Progenitor cell of endocrine pancreas (in vitro differentiated cells): Measurements from ENCODE around the gene RFC3. TPM values are rescaled to one million over a fixed set of nuclear protein-coding genes. Genes with fewer than 3 reads are reported as not detected.

Experiments used
- DNase-seq: peaks from one replicate; pipeline ENCODE4 v3.0.0; 2021; ENCODE audit warnings: low spot score; ENCODE audit not compliant: unreplicated experiment
- H3K27ac Mint-ChIP-seq: 2 replicates; pipeline ENCODE4 v1.8.0; 2021; ENCODE audit warnings: mild to moderate bottlenecking, moderate library complexity, mixed read lengths
- H3K27me3 Mint-ChIP-seq: 2 replicates; pipeline ENCODE4 v1.8.0; 2021; ENCODE audit warnings: mixed read lengths
- H3K36me3 Mint-ChIP-seq: 2 replicates; pipeline ENCODE4 v1.8.0; 2022; ENCODE audit warnings: mixed read lengths; ENCODE audit not compliant: insufficient read depth
- H3K4me1 Mint-ChIP-seq: 2 replicates; pipeline ENCODE4 v1.8.0; 2021; ENCODE audit warnings: low read depth, mixed read lengths
- H3K4me3 Mint-ChIP-seq: 2 replicates; pipeline ENCODE4 v1.8.0; 2021; ENCODE audit warnings: low read depth, mild to moderate bottlenecking, moderate library complexity, mixed read lengths
- H3K9me3 Mint-ChIP-seq: 2 replicates; pipeline ENCODE4 v1.8.0; 2021; ENCODE audit warnings: low read depth, mixed read lengths
- CTCF ChIP-seq: fragments of 200-600 bp; sonication (generic); IDR thresholded peaks from one replicate; pipeline ENCODE4 v1.5.0; 2021; ENCODE audit warnings: antibody characterized with exemption, mild to moderate bottlenecking; ENCODE audit not compliant: unreplicated experiment
- total RNA-seq: library from RNA; stranded (reverse); gene quantifications from 2 replicates; pipeline ENCODE4 v1.2.1, GENCODE V29; 2021

The RFC3 gene
- total RNA-seq, 1 donor from 2014 or later = 21.1 TPM

- Mint-ChIP-seq H3K4me3 (no peak overlapping the region), H3K27me3 (no peaks in the 10 kb centered on the region), H3K9me3 (no peaks in the 10 kb centered on the region), H3K4me1 (no peaks in the 10 kb centered on the region), H3K27ac (no peak overlapping the region), H3K36me3 (no peaks in the 10 kb centered on the region)
- DNase-seq = no peak
- TF ChIP-seq CTCF = no peak
These were observed 10.6 kb downstream of the RFC3 start for GRCh38 chr13:33828431-33829129.

GRCh38 chr13:33832872-33833271, 14.9 kb downstream of the RFC3 start:
- TF ChIP-seq CTCF = no peak
- Mint-ChIP-seq H3K9me3 (no peaks in the 10 kb centered on the region), H3K27ac (no peak overlapping the region), H3K27me3 (no peaks in the 10 kb centered on the region), H3K4me3 (no peak overlapping the region), H3K36me3 (peaks cover 5% of the 10 kb centered on the region), H3K4me1 (no peaks in the 10 kb centered on the region)
- no peak for DNase-seq

GRCh38 chr13:33838647-33839046, 20.7 kb downstream of the RFC3 start:
- H3K9me3 Mint-ChIP-seq = no peaks in the 10 kb centered on the region

GRCh38 chr13:33840402-33840801, 22.5 kb downstream of the RFC3 start:
- no peak overlapping the region for H3K4me3 Mint-ChIP-seq
- H3K27ac Mint-ChIP-seq = no peak overlapping the region

More at GRCh38 chr13:33838647-33839046, 20.7 kb downstream of the RFC3 start:
- TF ChIP-seq CTCF = no peak
- Mint-ChIP-seq H3K36me3 (peaks cover 5% of the 10 kb centered on the region), H3K4me1 (no peaks in the 10 kb centered on the region), H3K4me3 (no peak overlapping the region), H3K27me3 (no peaks in the 10 kb centered on the region), H3K27ac (no peak overlapping the region)
- DNase-seq = no peak

GRCh38 chr13:33842207-33842606, 24.3 kb downstream of the RFC3 start:
- no peak for TF ChIP-seq CTCF
- H3K4me1 Mint-ChIP-seq = no peaks in the 10 kb centered on the region
- no peak overlapping the region for H3K27ac Mint-ChIP-seq
- H3K36me3 Mint-ChIP-seq = no peaks in the 10 kb centered on the region
- no peak overlapping the region for H3K4me3 Mint-ChIP-seq
- no peaks in the 10 kb centered on the region for H3K27me3 Mint-ChIP-seq
- H3K9me3 Mint-ChIP-seq = no peaks in the 10 kb centered on the region
- DNase-seq = no peak

More at GRCh38 chr13:33840402-33840801, 22.5 kb downstream of the RFC3 start:
- no peak for TF ChIP-seq CTCF
- no peak for DNase-seq
- Mint-ChIP-seq H3K36me3 (peaks cover 3% of the 10 kb centered on the region), H3K27me3 (no peaks in the 10 kb centered on the region), H3K4me1 (no peaks in the 10 kb centered on the region), H3K9me3 (no peaks in the 10 kb centered on the region)
